ENCODE measurements around the gene BOD1.

The BOD1 gene

GRCh38 chr5:173640156-173640804 is 23.8 kb upstream of the BOD1 start:
- DNase-seq, result no peak

- DNase-seq, result no peak
Observed at GRCh38 chr5:173638126-173639040, 21.9 kb upstream of the BOD1 start.

- no peak for DNase-seq
Observed at GRCh38 chr5:173637340-173637739, 20.9 kb upstream of the BOD1 start.

GRCh38 chr5:173634465-173634983 is 18.1 kb upstream of the BOD1 start:
- no peak for DNase-seq

GRCh38 chr5:173633304-173633703 is 16.9 kb upstream of the BOD1 start:
- no peak for DNase-seq

GRCh38 chr5:173631478-173631877 is 15.0 kb upstream of the BOD1 start:
- DNase-seq, result no peak

- no peak for DNase-seq
Observed at GRCh38 chr5:173630724-173631365, 14.4 kb upstream of the BOD1 start.

GRCh38 chr5:173629628-173630027 is 13.2 kb upstream of the BOD1 start:
- no peak for DNase-seq

GRCh38 chr5:173628501-173628900 is 12.1 kb upstream of the BOD1 start:
- no peak for DNase-seq

GRCh38 chr5:173627860-173628392 is 11.5 kb upstream of the BOD1 start:
- DNase-seq, result no peak

- DNase-seq, result no peak
Observed at GRCh38 chr5:173627271-173627670, 10.8 kb upstream of the BOD1 start.

- DNase-seq, result no peak
Observed at GRCh38 chr5:173626505-173626820, 10.0 kb upstream of the BOD1 start.

GRCh38 chr5:173625673-173626504 is 9.4 kb upstream of the BOD1 start:
- DNase-seq, result peak; percentile 88

GRCh38 chr5:173625261-173625660 is 8.8 kb upstream of the BOD1 start:
- no peak for DNase-seq

GRCh38 chr5:173624282-173624681 is 7.8 kb upstream of the BOD1 start:
- no peak for DNase-seq

- DNase-seq, result no peak
Observed at GRCh38 chr5:173623789-173624188, 7.3 kb upstream of the BOD1 start.

GRCh38 chr5:173623296-173623771 is 6.9 kb upstream of the BOD1 start:
- DNase-seq, result no peak

GRCh38 chr5:173622183-173623047 is 6.0 kb upstream of the BOD1 start:
- DNase-seq, result no peak

- DNase-seq, result no peak
Observed at GRCh38 chr5:173620784-173621183, 4.3 kb upstream of the BOD1 start.

- no peak for DNase-seq
Observed at GRCh38 chr5:173618927-173619519, 2.6 kb upstream of the BOD1 start.
